Kidney (tissue), 14 donors: ENCODE data around the gene EMX1. TPM values are rescaled to one million over a fixed set of nuclear protein-coding genes. Genes with fewer than 3 reads are reported as not detected.
A peak's percentile ranks its signal among the peaks of the same experiment; 100 is the strongest.

Source experiments
- DNase-seq, 5 donors: peaks; one replicate each; pipeline ENCODE4 v3.0.0-alpha.2; 2013 to 2020
- FAIRE-seq: peaks from 2 replicates; lab custom pipeline; 2012; peaks lifted over from hg19 to GRCh38; lab: Jason Lieb, UNC
- H3K27ac ChIP-seq, 2 donors: one replicate each; pipeline ENCODE4 v1.7.0; 2013; ENCODE audit warnings: low read depth in 2 of 2, low read length in 2 of 2, inconsistent platforms in 1 of 2
- H3K27me3 ChIP-seq: one replicate; pipeline ENCODE4 v1.7.1; 2013; ENCODE audit warnings: low read length, inconsistent platforms; ENCODE audit not compliant: control insufficient read depth, insufficient read depth
- H3K36me3 ChIP-seq, 3 donors: one replicate each; pipeline versions ENCODE4 v1.7.0 to v1.7.1; 2013; ENCODE audit warnings: low read length in 3 of 3, control low read depth in 1 of 3, inconsistent platforms in 1 of 3; ENCODE audit not compliant: insufficient read depth in 3 of 3, control insufficient read depth in 2 of 3
- H3K4me1 ChIP-seq, 3 donors: one replicate each; pipeline versions ENCODE4 v1.7.0 to v1.7.1; 2013; ENCODE audit warnings: low read length in 3 of 3, inconsistent platforms in 1 of 3, low read depth in 1 of 3; ENCODE audit not compliant: control insufficient read depth in 2 of 3, insufficient read depth in 2 of 3
- H3K4me3 ChIP-seq, 3 donors: one replicate each; pipeline versions ENCODE4 v1.7.0 to v1.8.1; 2013; ENCODE audit warnings: low read length in 3 of 3, control low read depth in 1 of 3, inconsistent platforms in 1 of 3
- H3K9ac ChIP-seq, 3 donors: one replicate each; pipeline versions ENCODE4 v1.7.0 to v1.7.1; 2013; ENCODE audit warnings: low read length in 3 of 3, control low read depth in 1 of 3, inconsistent platforms in 1 of 3
- H3K9me3 ChIP-seq, 3 donors: one replicate each; pipeline versions ENCODE4 v1.7.0 to v1.7.1; 2013; ENCODE audit warnings: low read length in 3 of 3, control low read depth in 1 of 3, inconsistent platforms in 1 of 3; ENCODE audit not compliant: control insufficient read depth in 2 of 3, insufficient read depth in 1 of 3
- intact Hi-C: fragments of 100-400 bp; cut with DNase I; formaldehyde crosslinking; loops from one replicate; pipeline ENCODE4 v1.11.1; 2022
- polyA plus RNA-seq: library from polyadenylated mRNA; stranded (reverse); fragments of 350-450 nt; fragmentation: Illumina TruSeq; extraction: RNeasy Lipid Tissue Mini Kit (QIAGEN cat#74804); gene quantifications from one replicate; pipeline ENCODE4 v1.2.3, GENCODE V29; 2014; ENCODE audit warnings: low read depth, low replicate concordance; ENCODE audit not compliant: insufficient read depth
- total RNA-seq: library from RNA; stranded (reverse); fragmentation: NEBNext Ultra II Directional; extraction: Animal tissue kit (Norgen Biotek cat#: 25700); gene quantifications from one replicate; pipeline ENCODE4 v1.2.1, GENCODE V29; 2021
- TF ChIP-seq, protein P1 (sequence below): IDR thresholded peaks from 3 replicates; pipeline ENCODE4 v1.5.1; 2012; ENCODE audit warnings: mild to moderate bottlenecking, moderate library complexity, borderline replicate concordance; ENCODE audit not compliant: insufficient read depth; ENCODE audit errors: extremely low read depth
- donor health status: control.
- donor health status: control.
- donor health status: control.
- donor health status: control.
- donor health status: control.
- donor health status: DM: yes; HTN: yes; CAD: no.
- donor health status: Normal renal cell carcinoma (clear cell type).

Gene EMX1
- total and polyA plus RNA-seq, 2 donors from 2014 or later, result 19.6 to 132 TPM

DNA sequence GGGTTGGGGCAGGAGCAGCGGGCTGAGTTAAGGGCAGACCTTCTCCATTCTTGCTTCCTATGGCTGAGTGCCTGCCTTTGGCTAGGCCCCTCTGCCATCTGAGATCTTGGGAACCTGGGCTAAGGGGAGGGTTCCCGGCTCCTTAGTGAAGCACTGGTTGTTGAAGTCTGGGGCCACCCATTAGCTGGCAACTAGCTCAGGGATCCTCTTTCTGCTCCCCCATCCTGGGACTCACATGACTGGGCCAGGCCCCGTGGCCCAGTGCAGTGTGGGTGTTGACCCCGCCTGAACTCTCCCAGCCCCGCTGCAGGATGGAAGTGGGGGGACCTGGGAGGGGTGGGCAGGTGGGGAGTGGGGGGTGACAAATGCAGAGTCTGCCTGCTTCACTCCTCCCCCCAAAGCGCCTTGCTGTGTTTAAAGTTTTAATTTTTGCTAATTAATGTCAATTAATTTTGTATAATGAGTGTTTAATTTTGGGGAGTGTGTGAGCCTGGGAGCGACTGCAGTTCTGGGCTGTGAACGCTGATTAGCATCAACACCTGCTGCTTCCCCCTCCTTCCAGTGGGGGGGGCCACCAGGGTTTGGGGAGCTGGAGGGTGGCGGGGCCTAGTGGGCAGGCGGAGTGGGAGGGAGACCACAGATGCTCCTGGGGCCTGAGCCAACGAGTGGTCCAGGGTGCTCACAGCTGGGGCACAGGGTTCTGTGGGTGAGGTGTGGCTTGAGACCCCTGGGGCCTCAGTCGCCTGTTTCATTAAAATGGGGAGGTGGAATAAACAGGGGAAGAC lies 55.2 kb downstream of the EMX1 start:
- TF ChIP-seq, protein P1, sequence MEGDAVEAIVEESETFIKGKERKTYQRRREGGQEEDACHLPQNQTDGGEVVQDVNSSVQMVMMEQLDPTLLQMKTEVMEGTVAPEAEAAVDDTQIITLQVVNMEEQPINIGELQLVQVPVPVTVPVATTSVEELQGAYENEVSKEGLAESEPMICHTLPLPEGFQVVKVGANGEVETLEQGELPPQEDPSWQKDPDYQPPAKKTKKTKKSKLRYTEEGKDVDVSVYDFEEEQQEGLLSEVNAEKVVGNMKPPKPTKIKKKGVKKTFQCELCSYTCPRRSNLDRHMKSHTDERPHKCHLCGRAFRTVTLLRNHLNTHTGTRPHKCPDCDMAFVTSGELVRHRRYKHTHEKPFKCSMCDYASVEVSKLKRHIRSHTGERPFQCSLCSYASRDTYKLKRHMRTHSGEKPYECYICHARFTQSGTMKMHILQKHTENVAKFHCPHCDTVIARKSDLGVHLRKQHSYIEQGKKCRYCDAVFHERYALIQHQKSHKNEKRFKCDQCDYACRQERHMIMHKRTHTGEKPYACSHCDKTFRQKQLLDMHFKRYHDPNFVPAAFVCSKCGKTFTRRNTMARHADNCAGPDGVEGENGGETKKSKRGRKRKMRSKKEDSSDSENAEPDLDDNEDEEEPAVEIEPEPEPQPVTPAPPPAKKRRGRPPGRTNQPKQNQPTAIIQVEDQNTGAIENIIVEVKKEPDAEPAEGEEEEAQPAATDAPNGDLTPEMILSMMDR, result no peak
- no peak for FAIRE-seq

DNA sequence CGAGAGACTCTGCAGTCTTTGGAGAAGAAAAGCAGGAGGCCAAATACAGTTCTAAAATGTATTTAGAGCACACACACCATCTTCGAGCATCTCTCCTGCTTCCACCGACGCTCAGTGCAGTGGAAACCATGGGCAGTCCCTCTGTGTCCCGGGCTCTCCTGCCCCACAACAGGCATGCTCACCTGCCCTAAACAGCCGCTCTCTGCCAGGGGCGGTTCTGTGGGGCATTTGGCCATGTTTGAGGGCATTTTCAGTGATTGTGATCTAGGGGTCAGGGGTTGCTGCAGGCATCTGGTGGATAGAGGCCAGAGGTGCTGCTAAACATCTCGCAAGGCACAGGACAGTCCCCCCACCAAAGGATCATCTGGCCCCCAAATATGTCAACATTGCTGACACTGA lies 55.8 kb downstream of the EMX1 start:
- Histone ChIP-seq H3K4me1 (peaks cover 0 to 4% (median 0%) of the 10 kb centered on the region in 3 donors), H3K27me3 (no peaks in the 10 kb centered on the region), H3K36me3 (peaks cover 0 to 2% (median 0%) of the 10 kb centered on the region in 3 donors), H3K4me3 (no peak overlapping the region), H3K27ac (no peak overlapping the region), H3K9me3 (no peaks in the 10 kb centered on the region), H3K9ac (no peak overlapping the region)
- DNase-seq (peak in 1 of 5 donors; percentile 45), FAIRE-seq (no peak)
- intact Hi-C loops, result no loop called here
- TF ChIP-seq, protein P1, result no peak

More for the DNA sequence above, 55.2 kb downstream of the EMX1 start:
- H3K27me3 ChIP-seq, result no peaks in the 10 kb centered on the region
- peaks cover 0 to 2% (median 0%) of the 10 kb centered on the region in 3 donors for H3K36me3 ChIP-seq
- intact Hi-C loops, result no loop called here
- no peaks in the 10 kb centered on the region for H3K9me3 ChIP-seq
- no peak overlapping the region for H3K9ac ChIP-seq
- H3K4me3 ChIP-seq, result no peak overlapping the region
- H3K27ac ChIP-seq, result no peak overlapping the region
- peaks cover 0 to 4% (median 0%) of the 10 kb centered on the region in 3 donors for H3K4me1 ChIP-seq
- DNase-seq, result peak in 1 of 5 donors; percentile 44

DNA sequence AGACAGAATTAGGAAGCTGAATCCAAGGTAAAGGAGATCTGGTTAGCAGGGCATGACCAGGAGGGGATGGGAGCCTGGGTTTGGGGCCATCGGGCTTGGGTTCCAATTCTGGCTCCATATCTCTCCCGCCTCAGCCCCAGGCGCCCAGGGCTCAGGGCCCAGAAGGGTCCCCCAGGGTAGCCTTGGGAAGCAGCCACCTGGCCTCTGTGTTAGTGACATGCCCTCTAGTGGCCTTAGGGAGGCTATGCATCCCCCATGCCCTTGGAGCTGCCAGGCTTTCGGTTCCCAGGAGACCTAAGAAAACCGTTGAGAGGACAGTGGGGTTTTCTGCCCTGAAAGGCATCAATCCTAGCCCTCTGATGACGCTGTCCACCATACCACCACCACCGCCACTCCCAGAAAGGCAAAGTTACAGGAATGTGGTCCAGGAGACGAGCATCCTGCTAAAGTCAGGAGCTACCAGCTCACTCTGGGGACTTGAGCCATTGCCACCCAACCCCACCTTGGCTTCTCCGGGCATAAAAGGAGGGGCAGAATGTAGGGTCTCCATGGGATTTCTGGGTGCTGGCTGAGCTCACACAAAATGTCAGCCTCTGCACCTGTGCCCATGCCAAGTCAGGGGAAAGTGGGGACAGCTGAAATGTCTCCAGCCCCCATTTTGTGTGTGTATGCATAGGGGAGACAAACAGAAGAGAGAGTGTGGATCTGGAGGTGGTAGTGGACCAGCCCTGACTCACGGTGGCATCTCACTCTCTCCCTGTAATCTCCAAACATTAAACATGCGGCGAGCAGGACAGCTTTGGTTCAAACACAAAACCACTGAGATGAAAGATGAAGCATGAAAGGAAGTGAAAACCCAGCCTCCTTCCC lies 56.5 kb downstream of the EMX1 start:
- TF ChIP-seq, protein P1, result peak; percentile 79
- H3K4me3 ChIP-seq, result no peak overlapping the region
- intact Hi-C loops, result no loop called here
- no peaks in the 10 kb centered on the region for H3K9me3 ChIP-seq
- H3K4me1 ChIP-seq, result peaks cover 0 to 4% (median 0%) of the 10 kb centered on the region in 3 donors
- no peaks in the 10 kb centered on the region for H3K27me3 ChIP-seq
- FAIRE-seq (no peak), DNase-seq (peak in 4 of 5 donors; percentile 41 to 75 (median 63))
- H3K27ac ChIP-seq, result no peak overlapping the region
- no peak overlapping the region for H3K9ac ChIP-seq
- H3K36me3 ChIP-seq, result peaks cover 0 to 2% (median 0%) of the 10 kb centered on the region in 3 donors
